ENCODE data around the gene FAM76A.
"Not testable (repeated sequence)": the region's sequence is repeated elsewhere in the genome, so short reads cannot be mapped to it uniquely, and the experiment has no call there.

FAM76A gene

DNA sequence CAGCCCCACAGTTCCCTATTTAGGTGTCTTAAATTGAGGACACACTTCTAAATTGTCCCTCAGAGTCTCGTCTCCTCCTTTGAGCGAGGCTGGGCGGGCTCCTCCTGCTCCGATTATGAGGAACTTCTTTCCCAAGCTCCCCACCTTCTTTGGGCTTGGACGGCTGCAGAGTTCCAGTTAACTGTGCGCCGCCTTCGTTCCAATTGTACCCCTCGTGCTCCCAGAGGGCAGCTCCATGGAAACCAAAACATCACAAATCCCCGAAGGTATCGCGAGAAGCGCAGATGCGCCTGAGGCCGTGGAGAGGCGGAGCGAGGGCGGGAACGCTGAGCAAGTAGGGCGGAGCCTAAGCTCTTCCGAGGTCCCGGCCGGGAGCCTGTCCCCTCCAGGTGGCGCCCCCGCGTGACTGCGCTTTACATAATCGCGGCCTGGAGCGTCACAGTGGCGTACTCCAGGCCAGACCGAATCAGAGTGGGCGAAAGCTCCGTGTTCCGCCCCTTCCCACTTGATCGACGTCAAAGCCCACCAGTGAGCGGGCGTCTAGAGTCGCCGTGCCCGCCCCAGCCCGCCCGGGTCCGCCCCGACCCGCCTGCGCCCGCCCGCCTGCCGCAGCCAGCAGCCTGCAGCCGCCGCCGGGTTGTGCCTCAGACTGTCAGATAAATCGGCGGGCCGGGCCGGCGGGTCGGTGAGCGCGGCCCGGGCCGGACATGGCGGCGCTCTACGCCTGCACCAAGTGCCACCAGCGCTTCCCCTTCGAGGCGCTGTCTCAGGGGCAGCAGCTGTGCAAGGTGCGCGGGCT is at the start of gene FAM76A:
Gene FAM76A, plus strand, starts transcription at position 588 of the 799 bp plus-strand sequence. Its CDS starts 120 bp downstream, at position 708.
- DNase-seq = peak; percentile 100

DNA sequence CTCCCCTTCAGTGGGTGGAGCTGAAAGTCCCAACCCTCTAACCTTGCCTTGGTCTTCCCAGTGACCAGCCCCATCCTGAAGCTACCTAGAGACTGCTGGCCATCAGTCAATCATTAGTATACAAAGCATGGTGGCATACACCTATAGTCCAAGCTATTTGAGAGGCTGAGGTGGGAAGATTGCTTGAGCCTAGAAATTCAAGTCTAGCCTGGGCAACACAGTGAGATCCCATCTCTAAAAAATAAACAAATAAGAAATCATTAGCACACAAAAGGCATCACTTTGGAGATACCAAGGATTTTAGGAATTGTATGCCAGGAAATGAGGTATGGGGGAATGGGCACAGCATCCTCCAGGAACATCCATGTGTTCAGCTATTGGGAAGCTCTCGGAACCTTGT is 49.4 kb upstream of the FAM76A start:
- no peak for DNase-seq

- no peak for DNase-seq
Measured at GRCh38 chr1:27678747-27679146, 47.0 kb upstream of the FAM76A start.

DNA sequence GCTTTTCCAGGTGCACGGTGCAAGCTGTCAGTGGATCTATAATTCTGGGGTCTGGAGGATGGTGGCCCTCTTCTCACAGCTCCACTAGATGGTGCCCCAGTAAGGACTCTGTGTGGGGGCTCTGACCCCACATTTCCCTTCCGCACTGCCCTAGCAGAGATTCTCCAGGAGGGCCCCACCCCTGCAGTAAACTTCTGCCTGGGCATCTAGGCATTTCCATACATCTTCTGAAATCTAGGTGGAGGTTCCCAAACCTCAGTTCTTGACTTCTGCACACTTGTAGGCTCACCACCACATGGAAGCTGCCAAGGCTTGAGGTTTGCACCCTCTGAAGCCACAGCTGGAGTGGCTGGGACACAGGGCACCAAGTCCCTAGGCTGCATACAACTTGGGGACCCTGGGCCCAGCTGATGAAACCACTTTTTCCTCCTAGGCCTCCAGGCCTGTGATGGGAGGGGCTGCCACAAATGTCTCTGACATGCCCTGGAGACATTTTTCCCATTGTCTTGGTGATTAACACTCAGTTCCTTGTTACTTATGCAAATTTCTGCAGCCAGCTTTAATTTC is 45.5 kb upstream of the FAM76A start:
- not testable (repeated sequence) for DNase-seq

GRCh38 chr1:27681580-27681979 is 44.2 kb upstream of the FAM76A start:
- DNase-seq = not testable (repeated sequence)

- no peak for DNase-seq
Measured at GRCh38 chr1:27682351-27682944, 43.3 kb upstream of the FAM76A start.

DNA sequence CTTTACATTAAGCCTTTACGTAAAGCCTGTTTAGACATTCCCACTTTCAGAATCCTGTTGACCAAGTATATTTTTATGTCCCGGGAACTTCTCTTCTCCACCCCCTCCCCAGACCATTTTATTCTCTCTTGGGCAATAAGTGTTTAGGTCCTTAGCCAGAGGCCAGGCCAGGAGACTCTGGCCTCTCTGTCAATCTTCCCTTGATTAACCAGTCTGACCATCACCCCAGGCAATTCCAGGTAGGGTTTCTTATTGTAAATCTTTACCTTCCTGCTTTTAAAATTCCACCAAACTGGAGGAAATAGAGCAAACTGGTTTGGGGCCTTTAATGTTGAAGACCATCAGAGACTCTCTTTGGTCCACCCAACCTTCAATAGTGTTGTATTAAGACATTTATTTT is 41.6 kb upstream of the FAM76A start:
- DNase-seq = no peak

DNA sequence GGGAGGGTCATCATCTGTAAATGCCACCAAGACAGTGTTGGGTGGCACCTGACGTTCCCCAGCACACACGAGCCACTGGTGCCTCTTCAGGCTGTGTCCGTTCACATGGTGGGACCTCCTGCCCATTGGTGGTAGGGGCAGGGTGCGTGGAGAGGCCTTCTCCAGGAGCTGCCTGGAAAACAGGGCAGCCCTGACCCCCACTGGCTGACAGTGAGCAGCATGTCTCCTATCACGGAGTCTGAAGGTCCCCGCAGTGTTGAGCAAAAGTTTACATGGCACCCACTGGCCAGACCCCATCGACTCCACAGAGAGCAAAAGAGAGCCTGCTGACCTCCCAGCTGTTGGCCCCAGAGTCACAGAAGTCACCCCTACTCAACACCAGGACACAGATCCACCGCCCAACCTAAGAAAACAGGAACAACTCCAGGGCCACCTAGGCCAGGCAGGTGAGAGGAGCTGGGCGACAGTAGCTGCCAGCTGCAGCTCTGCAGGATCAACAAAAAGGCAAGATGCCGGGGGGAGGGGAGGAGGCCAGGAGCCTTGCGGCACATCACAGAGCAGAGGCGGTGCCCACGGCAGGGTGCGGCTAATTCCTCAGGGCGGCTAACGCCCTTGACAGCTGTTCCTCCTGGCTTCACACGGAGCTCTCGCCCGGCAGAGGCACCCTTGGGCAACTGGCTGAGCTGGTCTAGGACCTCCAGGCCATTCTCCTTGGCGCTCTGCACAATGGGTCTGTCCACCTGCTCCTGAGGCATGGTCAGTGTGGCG is 39.4 kb upstream of the FAM76A start:
- DNase-seq = peak; percentile 73

DNA sequence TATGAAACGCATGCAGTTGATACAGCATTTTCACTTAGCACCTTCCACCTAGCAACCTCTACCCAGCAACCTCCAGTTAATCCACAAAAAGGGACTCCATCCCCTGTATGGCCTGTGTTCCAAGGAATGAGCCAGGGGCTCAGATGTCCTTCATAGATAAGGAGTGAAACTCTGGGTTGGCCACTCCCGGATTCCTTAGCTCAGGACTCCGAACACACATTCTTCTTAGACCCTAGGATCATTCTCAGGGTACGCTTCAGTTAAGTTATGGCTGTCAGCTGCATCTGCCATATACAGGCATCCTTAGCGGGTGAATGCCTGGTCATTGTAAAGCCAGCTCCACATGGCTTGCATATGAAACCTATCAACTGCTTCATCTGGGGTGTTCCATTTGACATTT is 37.9 kb upstream of the FAM76A start:
- DNase-seq = no peak

DNA sequence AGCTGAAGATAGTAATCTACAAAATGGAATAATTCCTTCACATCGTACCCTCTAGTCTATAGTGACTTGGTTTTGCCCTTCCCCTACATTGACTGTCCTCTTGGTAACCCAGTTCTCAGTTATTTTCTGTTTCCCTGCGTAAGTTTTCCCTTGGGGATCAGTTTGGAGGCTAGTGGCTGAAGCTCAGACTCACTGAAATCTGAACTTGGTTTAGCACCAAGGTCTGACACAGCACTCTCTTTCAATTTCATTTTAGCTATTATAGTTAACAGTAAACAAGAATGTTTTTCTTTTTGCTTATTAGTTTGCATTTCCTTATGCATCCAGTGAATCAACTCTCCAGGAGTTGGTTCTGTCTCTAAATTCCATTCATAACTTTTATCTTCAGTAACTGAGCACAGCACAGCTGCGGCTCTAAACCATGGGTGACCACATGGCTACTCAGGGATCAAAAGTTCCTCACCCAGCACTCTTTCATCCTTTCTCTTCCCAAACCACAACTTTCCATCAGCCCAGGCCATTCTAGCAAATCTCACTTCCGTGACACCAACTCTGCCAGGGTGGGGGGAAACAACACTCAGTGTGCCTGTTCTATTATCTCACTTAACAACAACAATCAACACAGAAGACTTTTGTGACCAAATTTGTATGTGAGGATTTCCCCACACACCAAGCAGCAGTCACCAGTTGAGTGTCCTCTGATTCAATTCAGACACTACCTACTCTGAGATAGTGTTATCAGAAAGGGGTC is 36.2 kb upstream of the FAM76A start:
- no peak for DNase-seq

DNA sequence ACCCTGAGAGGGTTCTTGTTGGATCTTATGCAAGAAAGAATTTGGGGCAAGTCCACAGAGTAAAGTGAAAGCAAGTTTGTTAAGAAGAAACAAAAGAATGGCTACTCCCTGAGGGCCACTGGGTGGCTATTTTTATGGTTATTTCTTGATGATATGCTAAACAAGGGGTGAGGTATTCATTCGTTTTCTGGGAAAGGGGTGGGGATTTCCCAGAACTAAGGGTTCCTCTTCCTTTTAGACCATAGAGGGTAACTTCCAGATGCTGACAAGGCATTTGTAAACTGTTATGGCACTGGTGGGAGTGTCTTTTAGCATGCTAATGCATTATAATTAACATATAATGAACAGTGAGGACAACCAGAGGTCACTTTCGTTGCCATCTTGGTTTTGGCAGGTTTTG is 35.6 kb upstream of the FAM76A start:
- DNase-seq = no peak

DNA sequence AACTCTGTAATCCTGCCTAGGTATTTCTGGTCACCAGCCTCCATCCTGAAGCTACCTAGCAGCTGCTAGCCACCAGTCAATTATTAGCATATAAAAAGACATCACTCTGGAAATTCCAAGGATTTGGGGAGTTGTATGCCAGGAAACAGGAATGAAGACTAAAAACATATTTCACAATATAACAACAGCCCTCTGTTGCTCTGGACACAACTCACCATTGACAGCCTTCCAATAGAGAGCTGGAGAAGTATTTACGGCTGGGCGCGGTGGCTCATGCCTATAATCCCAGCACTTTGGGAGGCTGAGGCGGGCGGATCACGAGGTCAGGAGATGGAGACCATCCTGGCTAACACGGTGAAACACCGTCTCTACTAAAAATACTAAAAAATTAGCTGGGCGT is 28.9 kb upstream of the FAM76A start:
- DNase-seq = not testable (repeated sequence)

GRCh38 chr1:27704958-27705357 is 20.8 kb upstream of the FAM76A start:
- no peak for DNase-seq

DNA sequence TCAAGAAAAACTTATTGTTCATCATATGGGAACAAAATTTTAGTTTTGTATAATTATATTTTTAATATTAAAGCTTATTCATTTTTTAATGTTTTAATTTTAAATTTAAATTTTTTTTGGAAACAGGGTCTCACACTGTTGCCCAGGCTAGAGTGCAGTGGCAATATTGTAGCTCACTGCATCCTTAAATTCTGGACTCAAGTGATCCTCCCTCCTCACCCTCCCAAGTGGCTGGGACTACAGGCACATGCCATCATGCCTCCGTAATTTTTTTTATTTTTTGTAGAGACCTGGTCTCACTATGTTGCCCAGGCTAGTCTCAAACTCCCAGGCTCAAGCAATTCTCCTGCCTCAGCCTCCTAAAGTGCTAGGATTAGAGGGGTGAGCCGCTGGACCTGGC is 20.2 kb upstream of the FAM76A start:
- no peak for DNase-seq

DNA sequence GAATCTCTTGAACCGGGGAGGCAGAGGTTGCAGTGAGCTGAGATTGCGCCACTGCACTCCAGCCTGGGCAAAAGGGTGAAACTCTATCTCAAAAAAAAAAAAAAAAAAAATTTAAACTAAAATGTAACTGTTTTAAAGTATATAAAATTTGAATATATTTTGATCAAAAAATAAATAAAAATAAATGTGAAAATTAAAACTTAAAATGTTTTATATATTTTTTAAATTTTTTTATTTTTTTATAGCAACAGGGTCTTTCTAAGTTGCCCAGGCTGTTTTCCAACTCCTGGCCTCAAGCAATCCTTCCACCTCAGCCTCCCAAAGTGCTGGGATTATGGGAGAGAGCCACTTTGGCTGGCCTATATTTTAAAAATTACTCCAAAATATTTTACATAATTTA is 15.2 kb upstream of the FAM76A start:
- no peak for DNase-seq

- DNase-seq = no peak
Measured at GRCh38 chr1:27713139-27713725, 12.5 kb upstream of the FAM76A start.

- no peak for DNase-seq
Measured at GRCh38 chr1:27713869-27714513, 11.8 kb upstream of the FAM76A start.

DNA sequence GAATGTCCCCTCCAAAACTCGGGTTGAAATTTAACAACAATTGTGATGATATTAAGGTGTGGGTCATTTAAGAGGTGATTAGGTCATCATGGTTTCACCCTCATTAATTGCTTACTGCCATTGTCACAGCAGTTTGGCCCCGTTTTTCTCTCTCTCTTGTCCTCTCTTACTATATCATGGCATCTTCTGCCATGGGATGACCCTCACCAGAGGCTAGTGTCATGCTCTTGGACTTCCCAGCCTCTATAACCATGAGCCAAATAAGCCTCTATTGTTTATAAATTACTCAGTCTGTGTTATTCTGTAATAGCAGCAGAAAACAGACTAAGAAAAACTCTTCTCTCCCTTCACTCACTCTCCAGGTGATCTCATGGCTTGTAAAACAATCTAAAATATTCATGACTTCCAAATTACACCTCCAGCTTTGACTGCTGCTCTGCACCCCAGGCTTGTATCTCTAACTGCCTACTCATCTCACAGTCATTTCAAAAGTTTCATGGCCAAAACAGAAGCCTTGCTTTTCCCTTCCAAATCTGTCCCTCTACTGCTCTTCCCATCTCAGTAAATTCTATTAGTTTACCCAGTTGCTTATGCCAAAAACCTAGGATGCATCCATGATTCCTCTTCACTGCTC is 9.4 kb upstream of the FAM76A start:
- no peak for DNase-seq

DNA sequence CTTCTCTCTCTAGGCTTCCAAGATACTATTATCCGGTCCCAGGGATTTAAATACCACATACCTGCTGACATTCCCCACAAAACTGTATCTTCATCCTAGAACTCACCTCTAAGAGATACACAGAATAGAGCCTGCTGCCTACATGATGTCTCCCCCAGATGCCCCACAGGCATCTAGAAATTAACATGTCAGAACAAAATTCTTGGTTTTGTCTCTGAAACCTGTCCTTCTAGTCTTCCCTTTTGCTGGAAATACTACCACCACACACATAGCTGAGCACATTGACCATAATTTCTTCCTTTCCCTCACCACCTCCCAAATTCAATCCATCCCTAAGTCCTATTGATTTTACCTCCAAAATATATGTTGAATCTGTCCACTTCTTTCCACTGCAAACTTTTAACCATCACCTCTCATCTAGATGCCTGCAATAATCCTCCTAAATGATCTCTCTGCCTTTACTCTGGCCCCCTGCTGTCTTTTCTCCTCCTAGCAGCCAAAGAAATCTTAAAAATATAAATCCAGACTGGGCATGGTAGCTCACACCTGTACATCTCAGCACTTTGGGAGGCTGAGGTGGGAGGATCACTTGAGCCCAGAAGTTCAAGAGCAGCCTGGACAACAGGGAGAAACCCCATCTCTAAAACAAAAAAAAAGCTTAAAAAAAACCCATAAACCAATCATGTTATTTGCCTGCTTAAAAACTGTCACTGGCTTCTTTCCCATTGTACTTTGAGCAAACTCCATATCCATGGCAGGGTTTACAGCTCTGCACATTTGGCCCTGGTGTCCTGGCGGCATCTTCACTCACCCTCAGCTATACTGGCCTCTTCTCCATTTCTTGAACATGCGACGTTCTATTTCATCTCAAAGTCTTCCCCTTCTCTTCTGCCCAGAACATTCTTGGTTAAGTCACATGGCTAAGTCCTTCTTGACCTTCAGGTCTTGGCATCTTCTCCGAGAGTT is 6.2 kb upstream of the FAM76A start:
- no peak for DNase-seq

DNA sequence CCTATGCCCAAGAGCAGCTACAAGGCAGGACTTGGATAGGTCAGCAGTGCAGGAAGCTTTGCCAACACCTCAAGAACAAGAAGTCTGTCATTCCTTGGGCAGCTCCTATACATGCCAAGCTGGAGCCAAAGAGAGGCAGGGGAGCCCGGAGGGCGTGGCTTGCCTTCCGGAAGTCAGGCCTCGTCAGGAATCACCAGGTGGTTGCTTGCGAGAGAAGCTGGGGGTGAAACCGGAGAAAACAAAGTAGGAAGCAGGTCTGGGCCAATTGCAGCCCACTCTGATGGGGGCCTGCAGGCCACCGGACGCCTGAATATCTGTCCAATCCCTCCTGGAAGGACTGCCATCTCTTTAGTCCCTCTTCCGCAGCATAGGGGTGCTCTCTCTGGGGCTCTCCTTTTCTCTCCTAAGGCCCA is 794 bp upstream of the FAM76A start:
- peak; percentile 73 for DNase-seq

Data from NCI-H2171 (cell line).